HL-60 (cell line): ENCODE measurements around the gene PPIE.
"Not testable (repeated sequence)": the region's sequence is repeated elsewhere in the genome, so short reads cannot be mapped to it uniquely, and the experiment has no call there.

Experiments
- POLR2AphosphoS5 ChIP-seq: IDR thresholded peaks from 2 replicates; pipeline ENCODE4 v1.6.1; 2012; ENCODE audit warnings: low read depth
- SPI1 ChIP-seq: IDR thresholded peaks from 2 replicates; pipeline ENCODE4 v1.6.1; 2012; ENCODE audit warnings: low read depth, mild to moderate bottlenecking, borderline replicate concordance
- TF ChIP-seq, protein P1 (sequence below): IDR thresholded peaks from one replicate; pipeline ENCODE4 v1.5.1; 2011; ENCODE audit warnings: low read length, control low read depth, inconsistent platforms; ENCODE audit not compliant: insufficient read depth
- TF ChIP-seq, protein P2 (sequence below): IDR thresholded peaks from 2 replicates; pipeline ENCODE4 v1.6.1; 2012; ENCODE audit warnings: low read depth; ENCODE audit not compliant: insufficient replicate concordance

DNA sequence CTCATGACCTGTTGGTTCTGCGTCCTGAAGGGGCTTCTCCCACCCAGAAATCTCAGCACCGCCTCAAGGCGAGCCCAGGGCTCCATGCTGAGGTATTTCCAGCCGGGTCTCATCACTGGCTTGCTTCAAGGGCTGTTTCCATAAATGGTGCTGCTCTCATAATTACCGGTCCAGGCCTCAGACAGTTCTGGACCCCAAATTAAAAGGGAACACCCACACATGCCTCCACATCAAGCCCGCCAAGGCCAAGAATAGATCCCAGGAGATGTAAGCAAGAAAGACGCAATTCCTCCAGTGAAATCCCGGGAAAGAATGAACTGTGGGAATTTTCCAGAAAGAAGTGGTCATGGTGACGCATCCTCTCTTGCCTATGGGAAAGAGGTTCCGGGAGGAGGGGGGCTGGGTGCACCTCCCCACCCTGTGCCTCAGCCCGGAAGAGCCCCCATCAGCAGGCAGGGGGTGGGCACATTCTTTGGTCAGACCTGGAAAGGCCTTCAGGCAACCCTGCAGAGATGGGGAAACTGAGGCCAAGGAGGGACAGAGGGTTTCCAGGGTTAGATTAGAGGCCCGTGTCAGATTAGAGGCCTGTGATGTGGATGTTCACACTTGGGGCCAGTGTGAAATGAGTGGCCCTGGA, 39.9 kb downstream of the PPIE start:
- TF ChIP-seq, protein P1, sequence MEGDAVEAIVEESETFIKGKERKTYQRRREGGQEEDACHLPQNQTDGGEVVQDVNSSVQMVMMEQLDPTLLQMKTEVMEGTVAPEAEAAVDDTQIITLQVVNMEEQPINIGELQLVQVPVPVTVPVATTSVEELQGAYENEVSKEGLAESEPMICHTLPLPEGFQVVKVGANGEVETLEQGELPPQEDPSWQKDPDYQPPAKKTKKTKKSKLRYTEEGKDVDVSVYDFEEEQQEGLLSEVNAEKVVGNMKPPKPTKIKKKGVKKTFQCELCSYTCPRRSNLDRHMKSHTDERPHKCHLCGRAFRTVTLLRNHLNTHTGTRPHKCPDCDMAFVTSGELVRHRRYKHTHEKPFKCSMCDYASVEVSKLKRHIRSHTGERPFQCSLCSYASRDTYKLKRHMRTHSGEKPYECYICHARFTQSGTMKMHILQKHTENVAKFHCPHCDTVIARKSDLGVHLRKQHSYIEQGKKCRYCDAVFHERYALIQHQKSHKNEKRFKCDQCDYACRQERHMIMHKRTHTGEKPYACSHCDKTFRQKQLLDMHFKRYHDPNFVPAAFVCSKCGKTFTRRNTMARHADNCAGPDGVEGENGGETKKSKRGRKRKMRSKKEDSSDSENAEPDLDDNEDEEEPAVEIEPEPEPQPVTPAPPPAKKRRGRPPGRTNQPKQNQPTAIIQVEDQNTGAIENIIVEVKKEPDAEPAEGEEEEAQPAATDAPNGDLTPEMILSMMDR, result not testable (repeated sequence)
- TF ChIP-seq, protein P2, sequence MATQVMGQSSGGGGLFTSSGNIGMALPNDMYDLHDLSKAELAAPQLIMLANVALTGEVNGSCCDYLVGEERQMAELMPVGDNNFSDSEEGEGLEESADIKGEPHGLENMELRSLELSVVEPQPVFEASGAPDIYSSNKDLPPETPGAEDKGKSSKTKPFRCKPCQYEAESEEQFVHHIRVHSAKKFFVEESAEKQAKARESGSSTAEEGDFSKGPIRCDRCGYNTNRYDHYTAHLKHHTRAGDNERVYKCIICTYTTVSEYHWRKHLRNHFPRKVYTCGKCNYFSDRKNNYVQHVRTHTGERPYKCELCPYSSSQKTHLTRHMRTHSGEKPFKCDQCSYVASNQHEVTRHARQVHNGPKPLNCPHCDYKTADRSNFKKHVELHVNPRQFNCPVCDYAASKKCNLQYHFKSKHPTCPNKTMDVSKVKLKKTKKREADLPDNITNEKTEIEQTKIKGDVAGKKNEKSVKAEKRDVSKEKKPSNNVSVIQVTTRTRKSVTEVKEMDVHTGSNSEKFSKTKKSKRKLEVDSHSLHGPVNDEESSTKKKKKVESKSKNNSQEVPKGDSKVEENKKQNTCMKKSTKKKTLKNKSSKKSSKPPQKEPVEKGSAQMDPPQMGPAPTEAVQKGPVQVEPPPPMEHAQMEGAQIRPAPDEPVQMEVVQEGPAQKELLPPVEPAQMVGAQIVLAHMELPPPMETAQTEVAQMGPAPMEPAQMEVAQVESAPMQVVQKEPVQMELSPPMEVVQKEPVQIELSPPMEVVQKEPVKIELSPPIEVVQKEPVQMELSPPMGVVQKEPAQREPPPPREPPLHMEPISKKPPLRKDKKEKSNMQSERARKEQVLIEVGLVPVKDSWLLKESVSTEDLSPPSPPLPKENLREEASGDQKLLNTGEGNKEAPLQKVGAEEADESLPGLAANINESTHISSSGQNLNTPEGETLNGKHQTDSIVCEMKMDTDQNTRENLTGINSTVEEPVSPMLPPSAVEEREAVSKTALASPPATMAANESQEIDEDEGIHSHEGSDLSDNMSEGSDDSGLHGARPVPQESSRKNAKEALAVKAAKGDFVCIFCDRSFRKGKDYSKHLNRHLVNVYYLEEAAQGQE, result not testable (repeated sequence)
- TF ChIP-seq POLR2AphosphoS5, SPI1: not testable (repeated sequence)
